Measurements from ENCODE around the gene CCDC177.

CCDC177 gene

DNA sequence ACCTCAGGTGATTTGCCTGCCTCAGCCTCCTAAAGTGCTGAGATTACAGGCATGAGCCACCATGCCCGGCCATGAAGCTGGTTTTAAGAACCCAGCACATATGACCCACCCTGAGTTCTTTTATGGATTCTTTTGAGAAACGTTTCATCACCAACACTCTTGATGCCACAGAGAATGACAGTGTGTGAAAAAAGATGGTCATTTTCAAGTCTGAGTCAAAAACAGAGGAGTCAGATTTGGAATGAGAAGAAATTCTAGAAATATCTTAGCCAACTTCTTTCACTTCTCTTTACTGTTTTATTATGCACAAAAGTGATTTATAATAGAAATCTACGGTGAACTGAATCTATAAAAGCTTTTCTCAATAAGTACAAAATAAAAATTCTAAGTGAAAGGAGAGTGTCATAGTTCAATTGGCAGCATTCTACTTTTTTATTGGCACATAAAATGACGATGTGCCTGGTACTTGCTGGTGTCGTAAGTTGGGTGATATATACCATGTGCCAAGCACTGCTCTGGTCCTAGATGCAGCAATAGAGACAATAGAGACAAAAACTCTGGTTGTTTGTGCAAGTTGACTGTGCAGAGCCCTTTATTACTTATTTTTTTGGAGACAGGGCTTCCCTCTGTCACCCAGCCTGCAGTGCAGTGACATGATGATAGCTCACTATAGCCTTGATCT lies 33.9 kb downstream of the CCDC177 start:
- no peak overlapping the region for H3K4me3 ChIP-seq (ENCODE audit: low read depth, low read length)
- TF ChIP-seq, protein P1, sequence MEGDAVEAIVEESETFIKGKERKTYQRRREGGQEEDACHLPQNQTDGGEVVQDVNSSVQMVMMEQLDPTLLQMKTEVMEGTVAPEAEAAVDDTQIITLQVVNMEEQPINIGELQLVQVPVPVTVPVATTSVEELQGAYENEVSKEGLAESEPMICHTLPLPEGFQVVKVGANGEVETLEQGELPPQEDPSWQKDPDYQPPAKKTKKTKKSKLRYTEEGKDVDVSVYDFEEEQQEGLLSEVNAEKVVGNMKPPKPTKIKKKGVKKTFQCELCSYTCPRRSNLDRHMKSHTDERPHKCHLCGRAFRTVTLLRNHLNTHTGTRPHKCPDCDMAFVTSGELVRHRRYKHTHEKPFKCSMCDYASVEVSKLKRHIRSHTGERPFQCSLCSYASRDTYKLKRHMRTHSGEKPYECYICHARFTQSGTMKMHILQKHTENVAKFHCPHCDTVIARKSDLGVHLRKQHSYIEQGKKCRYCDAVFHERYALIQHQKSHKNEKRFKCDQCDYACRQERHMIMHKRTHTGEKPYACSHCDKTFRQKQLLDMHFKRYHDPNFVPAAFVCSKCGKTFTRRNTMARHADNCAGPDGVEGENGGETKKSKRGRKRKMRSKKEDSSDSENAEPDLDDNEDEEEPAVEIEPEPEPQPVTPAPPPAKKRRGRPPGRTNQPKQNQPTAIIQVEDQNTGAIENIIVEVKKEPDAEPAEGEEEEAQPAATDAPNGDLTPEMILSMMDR (IDR thresholded peaks at IDR 0.05; ENCODE audit: insufficient read depth, low read depth, low read length, missing control alignments) = no peak
- DNase-seq (ENCODE audit: low read depth) = peak; percentile 45

DNA sequence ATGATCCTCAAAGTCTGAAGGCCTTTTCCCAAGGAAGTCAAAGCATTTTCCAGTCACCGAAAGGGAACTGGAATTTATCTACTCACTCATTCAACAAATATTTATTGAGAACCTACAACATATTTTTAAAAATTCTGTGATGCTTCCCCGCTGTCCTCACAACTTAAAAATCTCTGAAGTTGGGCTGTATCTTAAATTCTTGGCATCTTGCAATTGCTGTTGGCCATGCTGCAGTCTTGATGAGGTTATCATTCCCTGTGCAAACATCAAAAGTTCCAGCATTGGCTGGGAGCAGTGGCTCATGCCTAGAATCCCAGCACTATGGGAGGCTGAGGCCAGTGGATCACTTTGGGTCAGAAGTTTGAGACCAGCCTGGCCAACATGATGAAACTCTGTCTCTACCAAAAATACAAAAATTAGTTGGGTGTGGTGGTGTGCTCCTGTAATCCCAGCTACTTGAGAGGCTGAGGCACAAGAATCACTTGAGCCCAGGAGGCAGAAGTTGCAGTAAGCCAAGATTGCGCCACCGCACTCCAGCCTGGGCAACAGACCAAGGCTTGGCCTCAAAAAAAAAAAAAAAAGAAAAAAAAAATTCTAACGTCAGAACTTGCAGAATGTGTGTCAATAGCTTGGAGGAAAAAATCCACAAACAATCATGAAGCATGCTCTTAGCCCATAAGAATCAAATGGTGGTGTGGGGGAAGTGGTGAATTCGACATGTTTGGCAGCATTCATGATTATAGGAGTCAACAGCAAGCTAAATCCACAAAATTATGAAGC lies 34.9 kb downstream of the CCDC177 start:
- no peak for DNase-seq (ENCODE audit: low read depth)
- no peak overlapping the region for H3K4me3 ChIP-seq (ENCODE audit: low read depth, low read length)
- TF ChIP-seq, protein P1 (IDR thresholded peaks at IDR 0.05; ENCODE audit: insufficient read depth, low read depth, low read length, missing control alignments) = no peak

DNA sequence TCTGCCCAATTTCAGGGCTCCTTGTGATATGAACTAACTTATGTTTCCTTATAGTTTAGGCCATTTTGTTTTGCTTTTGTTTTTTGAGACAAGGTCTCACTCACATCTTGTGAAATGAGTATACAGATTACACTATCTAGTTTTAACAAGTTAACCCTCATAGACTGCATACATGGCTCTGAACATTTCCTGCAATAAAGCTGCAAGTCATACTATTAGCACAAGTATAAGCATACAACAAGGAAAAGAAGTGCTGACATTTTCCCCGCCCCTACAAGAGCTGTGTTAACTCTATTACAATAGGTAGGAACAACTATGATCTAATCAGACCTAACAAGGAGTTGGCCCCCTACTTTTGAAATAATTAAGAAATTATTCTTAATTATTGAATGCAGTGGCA lies 35.9 kb downstream of the CCDC177 start:
- no peak for DNase-seq (ENCODE audit: low read depth)
- TF ChIP-seq, protein P1 (IDR thresholded peaks at IDR 0.05; ENCODE audit: insufficient read depth, low read depth, low read length, missing control alignments) = no peak
- no peak overlapping the region for H3K4me3 ChIP-seq (ENCODE audit: low read depth, low read length)

DNA sequence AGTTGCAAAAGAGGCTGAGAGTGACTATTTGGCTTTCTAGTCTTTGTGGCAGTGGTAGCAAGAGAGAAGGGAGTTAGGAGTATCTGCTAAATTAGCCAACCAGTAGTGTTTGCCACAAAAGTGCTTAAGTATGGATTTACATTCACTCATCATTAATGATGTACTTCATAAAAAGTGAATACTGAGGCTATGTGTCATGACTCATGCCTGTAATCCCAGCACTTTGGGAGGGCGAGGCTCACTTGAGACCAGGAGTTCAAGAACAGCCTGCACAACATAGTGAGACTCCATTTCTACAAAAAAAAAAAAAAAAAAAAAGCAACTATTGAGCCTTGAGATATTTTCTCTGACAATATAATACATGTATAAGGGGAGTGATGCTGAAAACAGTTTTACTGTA lies 36.8 kb downstream of the CCDC177 start:
- DNase-seq (ENCODE audit: low read depth) = no peak
- no peak overlapping the region for H3K4me3 ChIP-seq (ENCODE audit: low read depth, low read length)
- TF ChIP-seq, protein P1 (IDR thresholded peaks at IDR 0.05; ENCODE audit: insufficient read depth, low read depth, low read length, missing control alignments) = no peak

DNA sequence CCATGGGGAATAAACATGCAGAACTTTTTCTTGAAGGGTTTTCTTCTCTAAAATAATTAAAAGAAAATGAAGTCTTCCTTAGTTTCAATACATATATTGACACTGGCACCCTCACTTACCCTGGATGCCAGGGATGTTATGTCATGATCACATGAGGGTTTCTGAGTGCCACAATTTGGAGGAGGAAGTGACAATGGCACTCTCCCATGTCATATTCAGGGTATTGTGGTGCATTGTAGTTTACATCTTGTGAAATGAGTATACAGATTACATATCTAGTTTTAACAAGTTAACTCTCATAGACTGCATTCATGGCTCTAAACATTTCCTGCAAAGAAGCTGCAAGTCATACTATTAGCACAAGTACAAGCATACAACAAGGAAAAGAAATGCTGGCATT lies 37.7 kb downstream of the CCDC177 start:
- TF ChIP-seq, protein P1 (IDR thresholded peaks at IDR 0.05; ENCODE audit: insufficient read depth, low read depth, low read length, missing control alignments) = no peak
- DNase-seq (ENCODE audit: low read depth) = no peak
- H3K4me3 ChIP-seq (ENCODE audit: low read depth, low read length) = no peak overlapping the region

DNA sequence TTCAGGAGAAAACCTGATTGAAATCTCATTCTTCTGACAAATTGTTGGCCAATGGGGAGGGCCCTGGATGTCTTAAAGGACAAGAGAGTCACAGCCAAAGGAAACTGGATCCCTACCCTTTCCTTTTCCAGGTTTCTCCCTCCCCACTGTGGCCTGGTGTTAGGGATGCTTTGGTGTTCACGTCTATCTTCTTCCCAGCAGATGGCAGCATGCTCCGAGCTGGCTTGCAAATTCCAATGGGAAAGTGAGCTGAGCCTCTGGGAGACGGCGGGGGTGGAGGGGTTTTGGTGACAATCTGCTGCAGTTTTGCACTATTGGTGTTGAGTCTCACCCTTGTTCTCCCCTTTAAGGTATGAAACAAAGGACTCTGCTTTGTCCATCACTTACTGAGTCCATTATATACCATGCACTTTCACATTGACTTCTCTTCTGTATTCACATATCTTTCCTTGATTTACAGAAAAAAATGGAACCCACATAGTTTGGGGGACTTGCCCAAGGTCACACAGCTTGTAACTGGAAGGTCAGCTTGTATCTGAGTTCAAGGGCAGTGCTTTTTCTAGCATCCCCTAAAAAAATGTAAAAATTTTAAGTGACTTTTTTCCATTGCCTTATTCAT lies 39.3 kb downstream of the CCDC177 start:
- no peak overlapping the region for H3K4me3 ChIP-seq (ENCODE audit: low read depth, low read length)
- DNase-seq (ENCODE audit: low read depth) = no peak
- TF ChIP-seq, protein P1 (IDR thresholded peaks at IDR 0.05; ENCODE audit: insufficient read depth, low read depth, low read length, missing control alignments) = peak; percentile 48

All from GM12865 (cell line).